Measurements from ENCODE around the gene ERF.

DNA sequence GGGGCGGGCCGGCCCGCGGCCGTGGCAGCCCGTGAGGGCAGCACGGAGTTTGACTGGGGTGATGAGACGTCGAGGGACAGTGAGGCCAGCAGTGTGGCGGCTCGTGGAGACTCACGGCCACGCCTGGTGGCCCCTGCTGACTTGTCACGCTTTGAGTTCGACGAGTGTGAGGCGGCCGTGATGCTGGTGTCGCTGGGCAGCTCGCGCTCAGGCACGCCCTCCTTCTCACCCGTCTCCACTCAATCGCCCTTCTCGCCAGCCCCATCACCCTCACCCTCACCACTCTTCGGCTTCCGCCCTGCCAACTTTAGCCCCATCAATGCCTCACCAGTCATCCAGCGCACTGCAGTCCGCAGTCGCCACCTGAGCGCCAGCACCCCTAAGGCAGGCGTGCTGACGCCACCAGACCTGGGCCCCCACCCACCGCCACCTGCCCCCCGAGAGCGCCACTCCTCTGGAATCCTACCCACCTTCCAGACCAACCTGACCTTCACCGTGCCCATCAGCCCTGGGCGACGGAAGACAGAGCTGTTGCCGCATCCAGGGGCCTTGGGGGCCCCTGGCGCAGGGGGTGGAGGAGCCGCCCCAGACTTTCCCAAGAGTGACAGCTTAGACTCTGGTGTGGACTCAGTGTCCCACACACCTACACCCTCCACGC lies 18.6 kb upstream of the ERF start:
- TF ChIP-seq YY1 (IDR thresholded peaks at IDR 0.05; ENCODE audit: low read depth, low read length) (no peak), POLR2A (IDR thresholded peaks at IDR 0.05; ENCODE audit: low read depth, low read length) (no peak; the same call in 1 of the 2 replicates), EZH2 (IDR thresholded peaks at IDR 0.05; ENCODE audit: borderline replicate concordance, control insufficient read depth, low read depth, low read length) (no peak), SREBF2 (IDR thresholded peaks at IDR 0.05; ENCODE audit: low read length) (no peak), ESRRA (IDR thresholded peaks at IDR 0.05; ENCODE audit: low read length) (no peak), POLR2AphosphoS5 (IDR thresholded peaks at IDR 0.05; ENCODE audit: low read length) (no peak), CTCF (IDR thresholded peaks at IDR 0.05 in 2 of 3, conservative IDR thresholded peaks at IDR 0.05 in 1 of 3; ENCODE audit: control insufficient read depth in 2 of 3, extremely low read depth in 1 of 3, insufficient read depth in 1 of 3, low read depth in 3 of 3, low read length in 3 of 3) (no peak), YBX1 (IDR thresholded peaks at IDR 0.05) (no peak), KDM1A (IDR thresholded peaks at IDR 0.05; ENCODE audit: borderline replicate concordance) (no peak), GATAD2B (conservative IDR thresholded peaks at IDR 0.05; ENCODE audit: low read depth) (no peak), GABPA (IDR thresholded peaks at IDR 0.05; ENCODE audit: low read depth) (no peak), REST (IDR thresholded peaks at IDR 0.05; ENCODE audit: low read depth, low read length) (no peak)
- TF ChIP-seq, protein P1, sequence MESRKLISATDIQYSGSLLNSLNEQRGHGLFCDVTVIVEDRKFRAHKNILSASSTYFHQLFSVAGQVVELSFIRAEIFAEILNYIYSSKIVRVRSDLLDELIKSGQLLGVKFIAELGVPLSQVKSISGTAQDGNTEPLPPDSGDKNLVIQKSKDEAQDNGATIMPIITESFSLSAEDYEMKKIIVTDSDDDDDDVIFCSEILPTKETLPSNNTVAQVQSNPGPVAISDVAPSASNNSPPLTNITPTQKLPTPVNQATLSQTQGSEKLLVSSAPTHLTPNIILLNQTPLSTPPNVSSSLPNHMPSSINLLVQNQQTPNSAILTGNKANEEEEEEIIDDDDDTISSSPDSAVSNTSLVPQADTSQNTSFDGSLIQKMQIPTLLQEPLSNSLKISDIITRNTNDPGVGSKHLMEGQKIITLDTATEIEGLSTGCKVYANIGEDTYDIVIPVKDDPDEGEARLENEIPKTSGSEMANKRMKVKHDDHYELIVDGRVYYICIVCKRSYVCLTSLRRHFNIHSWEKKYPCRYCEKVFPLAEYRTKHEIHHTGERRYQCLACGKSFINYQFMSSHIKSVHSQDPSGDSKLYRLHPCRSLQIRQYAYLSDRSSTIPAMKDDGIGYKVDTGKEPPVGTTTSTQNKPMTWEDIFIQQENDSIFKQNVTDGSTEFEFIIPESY (IDR thresholded peaks at IDR 0.05), result no peak
